GM21717 (cell line): ENCODE data around the gene MDM2.

ENCODE experiments used
- ATAC-seq: cut with Tn5 transposase; IDR thresholded peaks from one replicate; pipeline ENCODE4 v1.9.1; 2021; ENCODE audit warnings: mild to moderate bottlenecking, moderate library complexity; ENCODE audit not compliant: unreplicated experiment

MDM2 gene

DNA sequence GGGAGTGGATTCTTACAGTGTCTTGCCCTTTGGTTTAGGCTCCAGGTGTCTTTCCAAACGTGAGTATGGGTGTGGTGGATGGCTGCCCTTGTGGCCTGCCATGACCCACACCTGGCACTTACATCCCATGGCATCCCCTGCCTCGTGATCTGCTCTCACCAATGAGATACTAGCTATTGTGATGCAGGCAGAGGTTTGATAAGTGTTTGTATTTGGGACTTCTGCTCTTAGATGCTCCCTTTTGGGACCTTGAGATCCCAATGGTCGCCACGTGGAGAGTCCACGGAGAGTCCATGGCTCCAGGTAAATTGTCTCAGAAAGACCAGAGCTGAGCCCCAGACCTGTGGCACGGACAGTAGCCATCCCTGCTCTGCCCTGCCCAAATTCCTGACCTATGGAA is 62.5 kb downstream of the MDM2 start:
- ATAC-seq: no peak

DNA sequence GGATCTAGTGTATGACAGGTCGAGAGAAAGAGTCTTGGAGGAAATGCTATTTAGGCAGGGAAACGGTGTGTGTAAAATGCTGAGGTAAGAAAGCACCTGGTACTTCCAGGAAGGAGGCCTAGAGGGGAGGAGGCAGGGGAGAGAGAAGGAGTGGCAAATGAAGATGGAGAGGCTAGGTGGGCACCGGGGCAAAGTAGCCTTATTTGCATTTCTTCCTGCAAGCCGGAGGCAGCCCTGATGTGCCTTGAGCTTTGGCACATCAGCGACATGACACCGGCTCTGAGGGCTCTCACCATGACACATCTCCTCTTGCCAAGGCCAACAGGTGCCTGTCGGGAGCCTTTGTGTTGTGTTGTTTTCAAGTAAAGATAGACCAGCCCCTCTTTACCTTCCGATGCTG is 63.4 kb downstream of the MDM2 start:
- ATAC-seq: no peak

DNA sequence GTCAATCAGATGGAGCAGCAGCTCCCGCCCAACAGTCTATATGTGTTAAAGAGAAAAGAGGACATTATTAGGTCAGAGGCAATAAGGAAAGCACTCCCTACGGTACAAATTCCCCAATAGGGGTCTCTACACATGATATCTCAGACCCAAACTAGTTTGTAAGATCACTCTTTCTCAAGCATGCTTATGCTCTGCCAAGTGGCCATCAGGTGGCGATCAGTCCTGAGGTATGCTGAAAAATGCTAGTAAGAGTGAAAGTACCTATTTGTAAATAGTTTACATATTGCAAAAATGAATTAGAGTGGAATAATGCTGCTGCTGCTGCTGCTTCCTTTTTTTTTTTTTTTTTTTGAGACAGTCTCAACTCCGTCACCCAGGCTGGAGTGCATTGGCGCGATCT is 63.9 kb downstream of the MDM2 start:
- no peak for ATAC-seq

DNA sequence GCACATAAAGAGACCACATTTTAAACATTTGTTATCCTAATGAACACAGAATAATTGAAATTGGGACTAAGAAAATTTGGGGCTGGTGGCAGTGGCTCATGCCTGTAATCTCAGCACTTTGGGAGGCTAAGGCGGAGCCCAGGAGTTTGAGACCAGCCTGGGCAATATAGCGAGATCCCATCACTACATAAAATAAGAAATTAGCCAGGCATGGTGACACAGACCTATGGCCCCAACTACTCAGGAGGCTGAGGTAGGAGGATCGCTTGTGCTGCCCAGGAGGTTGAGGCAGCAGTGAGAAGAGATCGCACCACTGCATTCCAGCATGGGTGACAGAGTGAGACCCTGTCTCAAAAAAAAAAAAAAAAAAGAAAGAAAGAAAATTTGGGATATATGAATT is 65.3 kb downstream of the MDM2 start:
- no peak for ATAC-seq

DNA sequence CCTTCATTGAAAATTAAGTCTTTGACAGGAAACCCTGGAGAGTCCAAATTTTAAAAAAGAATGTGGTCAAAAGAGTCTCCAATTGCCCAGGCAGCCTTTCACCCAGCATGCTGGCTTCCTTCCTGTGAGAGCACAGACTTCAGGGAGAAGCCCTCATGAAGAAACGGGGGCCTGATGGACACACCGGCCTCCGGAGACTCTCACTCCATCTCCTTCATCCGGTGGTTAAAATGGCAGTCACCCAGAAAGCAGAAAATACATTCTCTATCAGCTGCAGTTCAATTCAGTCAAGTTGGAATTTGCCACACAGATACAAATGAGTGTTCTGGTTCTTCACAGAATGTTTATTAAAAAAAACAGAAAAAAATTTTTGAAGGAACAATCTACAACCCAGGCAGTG is 68.5 kb downstream of the MDM2 start:
- no peak for ATAC-seq

DNA sequence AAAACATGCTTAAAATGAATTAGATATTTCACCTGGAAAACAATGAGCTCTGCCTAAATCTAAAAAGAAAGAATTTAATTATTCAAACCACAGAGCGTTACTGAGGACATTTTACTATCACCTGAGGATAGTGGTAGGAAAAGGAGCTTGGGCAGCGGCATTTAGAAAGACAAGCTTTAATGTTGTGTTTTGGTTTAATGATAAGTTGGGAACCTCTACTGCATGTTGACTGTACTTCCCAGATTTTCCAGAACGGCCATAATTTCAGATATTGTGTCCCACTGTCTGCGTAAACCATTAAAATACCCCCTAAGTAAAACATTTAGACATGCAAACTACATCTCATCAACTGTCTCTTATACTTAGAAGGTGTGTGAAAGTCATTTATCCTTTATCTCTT is 69.6 kb downstream of the MDM2 start:
- ATAC-seq: no peak

DNA sequence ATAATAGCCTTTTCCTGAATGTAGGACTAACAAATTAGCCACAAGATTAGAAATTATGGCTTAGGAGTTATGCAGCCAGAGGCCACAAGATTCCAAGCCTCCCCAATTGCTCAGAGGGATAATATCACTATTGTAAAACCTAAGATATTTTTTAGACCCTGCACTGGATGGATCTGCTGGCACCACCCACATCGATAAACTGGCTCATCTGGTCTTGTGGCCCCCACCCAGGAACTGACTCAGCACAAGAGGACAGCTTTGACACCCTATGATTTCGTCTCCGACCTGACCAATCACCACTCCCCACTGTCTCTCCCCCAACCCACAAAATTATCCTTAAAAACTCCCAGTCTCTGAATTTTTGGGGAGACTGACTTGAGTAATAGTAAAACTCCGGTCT is 70.3 kb downstream of the MDM2 start:
- ATAC-seq: no peak

DNA sequence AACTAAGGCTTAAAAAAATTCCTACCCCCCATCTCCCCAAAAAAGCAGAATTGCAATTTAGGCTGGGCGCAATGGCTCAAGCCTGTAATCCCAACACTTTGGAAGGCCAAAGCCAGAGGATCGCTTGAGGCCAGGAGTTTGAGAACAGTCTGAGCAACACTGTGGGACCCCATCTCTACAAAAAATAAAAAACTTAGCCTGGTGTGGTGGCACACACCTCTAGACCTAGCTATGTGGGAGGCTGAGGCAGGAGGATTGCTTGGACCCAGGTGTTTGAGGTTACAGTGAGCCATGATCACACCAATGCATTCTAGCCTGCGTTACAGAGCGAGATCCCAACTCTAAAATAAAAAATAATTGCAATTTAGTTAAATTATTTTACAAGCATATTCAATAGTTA is 70.9 kb downstream of the MDM2 start:
- no peak for ATAC-seq

DNA sequence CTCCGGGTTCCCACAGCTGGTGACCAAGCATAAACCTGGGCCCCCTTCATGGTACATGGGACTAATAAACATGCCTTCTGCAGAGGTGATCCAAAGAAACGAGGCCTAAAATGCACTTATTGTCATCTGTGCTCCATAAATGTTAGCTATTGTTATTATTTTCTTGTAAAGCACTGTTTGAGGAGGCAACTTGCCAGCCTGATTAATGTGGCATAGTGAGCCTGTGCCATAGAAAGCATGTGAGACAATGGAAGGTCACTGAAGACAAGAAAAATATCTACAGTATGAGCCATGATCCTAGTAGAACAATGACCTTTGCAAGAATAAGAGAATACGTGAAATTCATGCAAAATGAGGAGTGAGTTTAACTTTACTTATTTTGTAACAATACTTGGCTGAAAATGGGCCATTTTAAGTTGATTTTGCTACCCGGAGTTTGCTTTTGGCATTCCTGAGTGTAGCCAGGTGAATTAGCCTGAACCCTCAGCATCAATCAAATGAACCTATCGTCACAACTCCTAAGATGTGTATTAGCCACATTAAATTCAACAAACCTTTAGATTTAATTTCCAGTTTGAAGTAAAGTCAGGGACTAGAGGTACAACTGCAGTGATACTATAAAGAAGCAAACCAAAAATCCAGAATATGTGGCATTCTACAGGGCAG is 72.8 kb downstream of the MDM2 start:
- ATAC-seq: no peak

DNA sequence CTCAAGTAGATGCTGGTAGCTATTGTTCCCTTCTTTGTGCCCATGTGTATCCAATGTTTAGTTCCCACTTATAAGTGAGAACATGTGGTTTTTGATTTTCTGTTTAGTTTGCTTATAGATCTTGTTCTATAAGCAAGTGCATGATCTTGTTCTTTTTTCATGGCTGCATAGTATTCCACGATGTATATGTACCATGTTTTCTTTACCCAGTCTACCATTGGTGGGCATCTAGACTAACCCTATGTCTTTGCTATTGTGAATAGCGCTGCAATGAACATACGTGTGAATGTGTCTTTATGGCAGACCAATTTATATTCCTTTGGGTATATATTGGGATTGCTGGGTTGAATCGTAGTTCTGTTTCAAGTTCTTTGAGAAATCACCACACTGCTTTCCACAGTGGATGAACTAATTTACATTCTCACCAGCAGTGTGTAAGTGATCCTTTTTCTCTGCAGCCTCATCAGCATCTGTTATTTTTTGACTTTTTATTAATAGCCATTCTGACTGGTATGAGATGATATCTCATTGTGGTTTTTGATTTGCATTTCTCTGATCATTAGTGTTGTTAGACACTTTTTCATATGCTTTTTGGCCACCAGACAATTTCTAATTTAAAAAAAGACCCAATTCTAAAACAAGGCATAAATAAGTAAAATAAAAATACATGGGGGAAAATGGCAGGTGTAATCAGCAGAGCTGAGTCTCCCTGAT is 74.4 kb downstream of the MDM2 start:
- ATAC-seq: no peak

DNA sequence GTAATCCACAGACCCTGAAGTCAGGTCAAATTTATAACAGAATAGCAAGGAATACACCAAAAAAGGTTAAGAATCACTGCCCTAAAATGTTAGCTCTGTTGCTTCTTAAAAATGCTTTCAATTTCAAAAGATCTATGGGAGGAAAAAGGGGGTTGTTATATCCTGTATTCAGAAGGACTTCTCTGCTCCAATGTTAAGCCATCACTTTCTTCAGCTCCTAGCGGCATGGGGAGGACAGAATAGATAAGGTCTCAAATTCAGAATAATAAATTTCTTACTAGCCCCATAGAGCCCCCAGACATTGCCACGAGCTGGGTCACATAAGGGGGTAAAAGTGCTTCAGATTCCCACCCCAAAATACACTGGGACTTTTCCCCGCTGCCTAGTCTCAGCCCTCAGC is 75.2 kb downstream of the MDM2 start:
- ATAC-seq: no peak

DNA sequence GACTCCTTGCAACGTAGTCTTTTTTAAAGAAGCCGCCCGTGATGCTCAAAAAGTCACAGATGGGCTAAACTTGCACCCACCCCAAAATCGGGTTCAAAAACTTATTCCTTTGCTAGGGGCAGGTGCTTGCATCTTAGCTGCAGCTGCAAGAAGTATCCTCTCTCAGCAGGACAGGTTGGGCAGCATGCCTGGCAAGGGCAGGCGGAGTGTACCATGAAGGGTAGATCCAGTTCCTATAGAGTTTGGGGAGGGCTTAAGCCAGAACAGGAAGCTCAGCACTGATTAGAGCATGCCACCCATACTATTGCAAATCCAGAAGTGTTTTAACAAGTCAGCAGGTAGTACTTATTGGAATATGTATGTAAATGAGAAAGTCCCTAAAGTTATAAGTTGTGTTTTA is 76.3 kb downstream of the MDM2 start:
- ATAC-seq: no peak

DNA sequence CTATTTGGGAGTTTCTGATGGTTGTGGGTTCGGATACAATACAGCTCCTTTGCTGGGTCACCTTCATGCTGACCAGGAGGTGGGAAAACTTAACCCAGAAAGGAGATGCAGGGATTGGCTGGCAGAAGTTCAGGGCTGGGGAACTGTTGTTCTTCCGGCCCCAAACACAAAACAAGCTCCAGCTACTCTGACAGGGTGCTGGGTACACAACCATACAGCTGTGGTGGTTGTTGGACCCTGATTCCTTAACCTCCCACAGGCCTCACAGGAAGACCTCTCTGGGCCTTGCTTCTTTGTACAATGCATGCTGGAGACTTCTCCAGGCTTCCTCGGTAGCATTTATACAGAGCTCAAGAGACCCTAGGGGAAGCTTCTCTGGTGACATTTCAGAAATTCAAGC is 77.4 kb downstream of the MDM2 start:
- no peak for ATAC-seq

DNA sequence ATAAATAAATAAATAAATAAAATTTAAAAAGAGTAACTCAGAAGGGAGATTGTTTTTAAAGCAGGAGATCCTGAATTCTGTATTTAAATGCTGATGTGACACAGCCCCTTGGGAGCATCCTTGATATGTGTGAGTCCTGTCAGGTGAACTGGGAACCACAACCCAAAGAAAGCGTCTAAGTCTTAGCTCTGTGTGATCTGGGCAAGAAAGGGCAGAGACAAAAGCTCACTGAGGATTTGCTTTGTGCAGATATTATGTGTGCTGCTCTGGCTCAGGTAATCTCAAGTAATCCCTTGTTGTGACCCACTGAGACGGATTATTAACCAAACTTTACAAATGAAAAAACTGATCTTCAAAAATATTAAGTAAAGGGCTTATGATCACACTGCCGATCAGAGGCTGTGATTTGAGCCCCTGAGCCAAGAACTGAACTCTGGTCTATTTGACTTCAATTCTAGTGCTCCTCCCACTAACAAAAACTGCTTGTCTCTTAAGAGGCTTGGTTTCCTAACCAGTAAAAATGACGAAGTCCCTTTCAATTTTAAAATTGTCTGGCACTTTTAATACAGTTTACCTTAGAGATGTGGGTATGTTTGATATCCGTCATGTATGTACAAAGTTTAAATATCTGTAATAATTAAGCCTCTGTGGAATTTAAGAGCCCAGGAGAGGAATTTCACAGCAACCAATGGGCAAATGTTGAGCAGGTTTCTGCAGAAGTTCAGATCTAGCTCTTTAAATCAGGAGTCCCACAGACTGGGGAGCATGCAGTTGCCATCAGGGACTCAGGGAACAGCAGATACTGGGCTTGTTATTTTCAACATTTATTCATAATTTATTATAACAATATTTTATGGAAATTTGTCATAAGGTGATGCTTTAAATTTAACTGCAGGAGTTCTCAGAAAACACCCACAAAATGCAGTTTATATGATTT is 78.9 kb downstream of the MDM2 start:
- no peak for ATAC-seq

DNA sequence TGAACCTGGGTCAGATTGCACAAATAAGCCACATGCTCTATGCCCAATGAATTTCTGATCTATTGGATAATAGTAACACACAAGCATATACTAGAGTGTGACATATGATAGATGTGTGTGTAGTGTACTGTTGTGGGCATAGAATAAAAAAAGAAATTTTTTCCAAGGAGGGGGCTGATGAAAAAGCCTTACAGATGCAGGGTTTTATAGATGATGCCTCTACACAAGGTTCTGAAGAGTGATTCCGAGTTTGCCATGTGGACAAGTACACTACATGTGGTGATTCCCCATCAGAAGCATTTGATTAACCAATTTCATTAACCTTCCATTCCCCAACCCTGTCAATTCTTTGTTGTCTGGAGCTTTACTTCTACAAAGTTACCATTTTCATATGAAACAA is 79.7 kb downstream of the MDM2 start:
- no peak for ATAC-seq

DNA sequence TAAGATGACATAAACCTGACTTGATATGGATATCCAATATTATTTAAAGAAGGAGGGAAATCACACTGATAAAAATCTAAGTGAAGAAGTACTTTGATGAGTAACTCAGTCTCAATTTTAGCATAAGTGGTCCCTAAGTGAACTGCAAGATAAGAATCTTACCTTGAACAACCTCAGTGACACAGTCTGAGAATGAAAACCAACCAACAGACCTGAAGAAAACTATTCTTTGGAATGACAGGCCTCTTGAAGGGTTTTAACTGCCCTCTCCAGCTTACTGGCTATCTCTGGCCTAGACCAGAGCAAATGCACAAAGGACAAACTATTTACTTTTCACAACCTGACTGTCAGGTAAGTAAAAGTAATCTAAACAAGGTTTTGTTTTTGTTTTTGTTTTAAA is 80.3 kb downstream of the MDM2 start:
- ATAC-seq: no peak

DNA sequence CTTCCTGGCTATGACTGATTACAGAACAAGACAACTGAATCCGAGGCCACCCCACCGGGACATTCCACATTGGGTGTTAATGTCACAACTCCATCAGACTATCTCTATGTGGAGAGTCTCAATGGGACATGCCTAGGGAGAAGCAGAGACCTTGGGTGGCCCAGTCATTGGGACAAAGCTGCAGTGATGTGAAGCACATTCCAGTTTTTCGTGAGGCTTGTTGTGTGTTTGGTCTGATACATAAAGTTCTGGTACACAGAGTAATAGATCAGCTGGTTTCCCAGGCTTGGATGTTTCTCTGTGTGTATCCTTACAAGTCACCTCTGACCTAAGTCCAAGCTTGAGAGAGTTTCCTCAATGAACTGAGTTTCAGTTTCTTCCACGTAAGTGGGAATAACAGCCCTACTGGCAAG is 82.7 kb downstream of the MDM2 start:
- ATAC-seq: no peak

DNA sequence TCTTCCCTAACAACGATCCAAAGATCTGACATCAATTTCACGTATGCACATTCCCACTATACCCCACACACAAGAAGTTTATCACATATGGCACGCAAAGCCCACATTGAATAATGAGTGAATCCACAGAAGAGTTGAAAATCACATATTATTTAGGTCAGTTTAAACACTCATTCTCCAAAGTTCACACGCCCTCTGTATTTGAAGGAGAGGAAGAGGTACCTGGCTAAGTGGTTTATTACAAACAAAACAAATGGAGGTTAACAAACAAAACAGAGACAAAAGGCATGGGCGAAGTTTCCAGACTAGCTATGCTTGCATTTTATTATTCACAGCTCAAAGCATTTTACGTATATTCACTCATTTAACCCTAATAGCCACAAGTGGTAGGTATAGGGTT is 83.2 kb downstream of the MDM2 start:
- no peak for ATAC-seq

DNA sequence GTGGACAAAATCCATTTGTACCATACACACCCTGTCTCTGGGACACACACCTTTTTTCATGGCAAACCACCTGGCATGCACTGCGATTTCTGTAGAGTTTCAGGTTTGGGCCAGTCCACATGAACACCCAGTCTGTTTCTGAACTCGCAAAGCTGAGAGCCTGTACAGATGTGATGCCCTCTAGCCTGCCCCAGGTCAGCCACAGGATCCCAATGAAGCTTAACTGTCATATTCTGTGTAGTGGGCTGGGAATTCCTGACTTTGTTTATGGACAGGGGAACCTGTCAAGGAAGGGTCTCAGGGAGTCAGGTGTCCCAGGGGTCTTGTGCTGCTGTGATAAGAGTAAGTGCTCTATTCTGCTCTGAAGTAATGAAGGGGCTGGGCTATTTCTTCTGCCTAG is 85.2 kb downstream of the MDM2 start:
- no peak for ATAC-seq

DNA sequence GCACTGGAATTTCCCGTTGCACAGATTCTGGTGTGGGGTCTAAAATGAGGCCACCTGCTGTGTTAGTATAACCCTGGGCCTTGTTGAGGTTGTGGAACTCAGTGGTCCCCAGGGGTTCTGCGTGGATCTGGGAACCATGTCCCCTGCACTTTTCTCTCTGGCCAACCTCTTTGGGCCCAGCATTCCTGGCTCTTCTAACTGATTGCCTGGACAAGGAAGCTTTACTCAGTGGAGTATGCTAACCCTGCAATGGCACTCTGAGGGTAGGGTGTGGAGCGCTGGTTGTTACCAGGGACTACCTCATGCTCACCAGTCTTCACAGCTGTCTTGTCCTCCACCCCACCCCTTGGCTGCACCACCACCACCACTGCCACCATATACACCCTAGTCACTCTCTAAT is 85.8 kb downstream of the MDM2 start:
- ATAC-seq: no peak

DNA sequence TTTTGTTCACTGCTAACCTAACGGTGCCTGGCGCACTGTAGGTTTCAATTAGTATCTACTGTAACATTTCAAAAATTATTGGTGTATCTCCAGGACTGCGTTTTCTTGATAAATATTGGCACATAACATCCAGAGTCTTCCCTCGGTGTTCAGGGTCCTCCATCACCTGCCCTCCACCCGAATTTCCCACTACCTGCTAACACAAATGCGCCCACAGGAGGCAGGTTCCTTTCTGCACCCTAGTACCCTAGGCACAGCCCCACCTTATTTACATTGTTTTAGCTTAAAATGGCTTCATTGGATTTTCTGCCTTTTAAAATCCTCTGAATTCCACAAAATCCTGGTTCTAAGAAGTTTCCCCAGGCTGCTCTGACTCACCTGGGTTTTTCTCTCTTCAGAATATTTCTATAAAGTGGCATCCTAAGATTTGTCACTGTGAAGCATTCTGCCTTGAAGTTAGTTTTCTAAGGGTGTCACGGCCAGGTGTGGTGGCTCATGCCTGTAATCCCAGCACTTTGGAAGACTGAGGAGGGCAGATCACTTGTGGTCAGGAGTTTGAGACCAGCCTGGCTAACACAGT is 86.4 kb downstream of the MDM2 start:
- ATAC-seq: no peak
